ENCODE measurements around the gene SPG21.

GRCh38 chr15:64975390-64975789, 14.3 kb downstream of the SPG21 start:
- no peak for TF ChIP-seq CTCF (IDR thresholded peaks at IDR 0.05)
- TF ChIP-seq POLR2AphosphoS5 (IDR thresholded peaks at IDR 0.05): no peak
- TF ChIP-seq POLR2A (IDR thresholded peaks at IDR 0.05): no peak
- no peak for TF ChIP-seq EP300 (IDR thresholded peaks at IDR 0.05)

Data from sigmoid colon (tissue), 4 donors.